ENCODE results near the gene ZRANB3.

DNA sequence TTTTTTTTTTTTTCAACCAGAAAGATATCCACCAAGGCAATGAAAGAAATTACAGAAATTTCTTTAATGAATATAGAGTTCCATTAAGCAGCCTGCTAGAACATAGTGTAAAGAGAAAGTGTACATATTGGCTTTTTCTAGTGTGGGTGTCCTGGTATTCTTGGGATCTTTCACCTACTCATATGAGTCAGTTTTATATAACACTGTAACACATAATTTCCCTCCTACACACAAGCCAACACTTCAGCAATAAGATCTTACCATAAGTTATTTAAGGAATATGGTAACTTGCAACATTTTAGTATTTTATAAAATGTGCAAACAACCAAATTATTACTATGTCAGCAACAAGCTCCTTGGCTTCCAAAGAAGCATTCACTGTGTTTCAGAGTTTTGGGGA lies 59.9 kb downstream of the ZRANB3 start:
- TF ChIP-seq, protein P1, sequence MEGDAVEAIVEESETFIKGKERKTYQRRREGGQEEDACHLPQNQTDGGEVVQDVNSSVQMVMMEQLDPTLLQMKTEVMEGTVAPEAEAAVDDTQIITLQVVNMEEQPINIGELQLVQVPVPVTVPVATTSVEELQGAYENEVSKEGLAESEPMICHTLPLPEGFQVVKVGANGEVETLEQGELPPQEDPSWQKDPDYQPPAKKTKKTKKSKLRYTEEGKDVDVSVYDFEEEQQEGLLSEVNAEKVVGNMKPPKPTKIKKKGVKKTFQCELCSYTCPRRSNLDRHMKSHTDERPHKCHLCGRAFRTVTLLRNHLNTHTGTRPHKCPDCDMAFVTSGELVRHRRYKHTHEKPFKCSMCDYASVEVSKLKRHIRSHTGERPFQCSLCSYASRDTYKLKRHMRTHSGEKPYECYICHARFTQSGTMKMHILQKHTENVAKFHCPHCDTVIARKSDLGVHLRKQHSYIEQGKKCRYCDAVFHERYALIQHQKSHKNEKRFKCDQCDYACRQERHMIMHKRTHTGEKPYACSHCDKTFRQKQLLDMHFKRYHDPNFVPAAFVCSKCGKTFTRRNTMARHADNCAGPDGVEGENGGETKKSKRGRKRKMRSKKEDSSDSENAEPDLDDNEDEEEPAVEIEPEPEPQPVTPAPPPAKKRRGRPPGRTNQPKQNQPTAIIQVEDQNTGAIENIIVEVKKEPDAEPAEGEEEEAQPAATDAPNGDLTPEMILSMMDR (conservative IDR thresholded peaks at IDR 0.05 in 1 of 2, IDR thresholded peaks at IDR 0.05 in 1 of 2; ENCODE audit: low read depth in 1 of 2, low read length in 2 of 2), result no peak
- no peak for TF ChIP-seq EZH2 (IDR thresholded peaks at IDR 0.05; ENCODE audit: low read length, missing control alignments)
